ENCODE measurements around the gene ATPAF2.

Gene ATPAF2

GRCh38 chr17:18028114-18028951 lies 10.6 kb downstream of the ATPAF2 start:
- no peaks in the 10 kb centered on the region for H3K27me3 Mint-ChIP-seq
- H3K36me3 Mint-ChIP-seq (ENCODE audit: low read depth), result peaks cover 14% of the 10 kb centered on the region
- no peak overlapping the region for H3K27ac Mint-ChIP-seq
- peaks cover 30% of the 10 kb centered on the region for H3K4me1 Mint-ChIP-seq (ENCODE audit: low read depth)
- H3K4me3 Mint-ChIP-seq, result no peak overlapping the region
- no peaks in the 10 kb centered on the region for H3K9me3 Mint-ChIP-seq

GRCh38 chr17:18027280-18027679 lies 11.7 kb downstream of the ATPAF2 start:
- H3K4me3 Mint-ChIP-seq, result no peak overlapping the region
- no peaks in the 10 kb centered on the region for H3K27me3 Mint-ChIP-seq
- H3K27ac Mint-ChIP-seq, result no peak overlapping the region
- H3K4me1 Mint-ChIP-seq (ENCODE audit: low read depth), result peaks cover 20% of the 10 kb centered on the region
- peaks cover 14% of the 10 kb centered on the region for H3K36me3 Mint-ChIP-seq (ENCODE audit: low read depth)
- H3K9me3 Mint-ChIP-seq, result no peaks in the 10 kb centered on the region

- Mint-ChIP-seq H3K27me3 (no peaks in the 10 kb centered on the region), H3K4me3 (no peak overlapping the region), H3K27ac (peak overlapping the region; percentile 53), H3K4me1 (ENCODE audit: low read depth) (peaks cover 20% of the 10 kb centered on the region), H3K36me3 (ENCODE audit: low read depth) (peaks cover 14% of the 10 kb centered on the region), H3K9me3 (no peaks in the 10 kb centered on the region)
Measured at GRCh38 chr17:18025945-18026776, 12.8 kb downstream of the ATPAF2 start.

GRCh38 chr17:18025241-18025944 lies 13.6 kb downstream of the ATPAF2 start:
- H3K27me3 Mint-ChIP-seq, result no peaks in the 10 kb centered on the region
- H3K36me3 Mint-ChIP-seq (ENCODE audit: low read depth), result peaks cover 14% of the 10 kb centered on the region
- H3K4me3 Mint-ChIP-seq, result no peak overlapping the region
- peak overlapping the region; percentile 53 for H3K27ac Mint-ChIP-seq
- H3K9me3 Mint-ChIP-seq, result no peaks in the 10 kb centered on the region
- peaks cover 20% of the 10 kb centered on the region for H3K4me1 Mint-ChIP-seq (ENCODE audit: low read depth)

- H3K36me3 Mint-ChIP-seq (ENCODE audit: low read depth), result peaks cover 27% of the 10 kb centered on the region
- no peaks in the 10 kb centered on the region for H3K27me3 Mint-ChIP-seq
- H3K4me1 Mint-ChIP-seq (ENCODE audit: low read depth), result peaks cover 15% of the 10 kb centered on the region
- no peaks in the 10 kb centered on the region for H3K9me3 Mint-ChIP-seq
- H3K27ac Mint-ChIP-seq, result no peak overlapping the region
- H3K4me3 Mint-ChIP-seq, result no peak overlapping the region
Measured at GRCh38 chr17:18021372-18021771, 17.6 kb downstream of the ATPAF2 start.

- H3K9me3 Mint-ChIP-seq, result no peaks in the 10 kb centered on the region
- peaks cover 11% of the 10 kb centered on the region for H3K4me1 Mint-ChIP-seq (ENCODE audit: low read depth)
- no peak overlapping the region for H3K27ac Mint-ChIP-seq
- peaks cover 31% of the 10 kb centered on the region for H3K36me3 Mint-ChIP-seq (ENCODE audit: low read depth)
- H3K27me3 Mint-ChIP-seq, result no peaks in the 10 kb centered on the region
- H3K4me3 Mint-ChIP-seq, result no peak overlapping the region
Measured at GRCh38 chr17:18020971-18021370, 18.0 kb downstream of the ATPAF2 start.

- H3K36me3 Mint-ChIP-seq (ENCODE audit: low read depth), result peaks cover 29% of the 10 kb centered on the region
- H3K27me3 Mint-ChIP-seq, result no peaks in the 10 kb centered on the region
- H3K9me3 Mint-ChIP-seq, result no peaks in the 10 kb centered on the region
- H3K4me3 Mint-ChIP-seq, result no peak overlapping the region
- H3K27ac Mint-ChIP-seq, result no peak overlapping the region
- no peaks in the 10 kb centered on the region for H3K4me1 Mint-ChIP-seq (ENCODE audit: low read depth)
Measured at GRCh38 chr17:18019838-18020154, 19.2 kb downstream of the ATPAF2 start.

- peaks cover 21% of the 10 kb centered on the region for H3K36me3 Mint-ChIP-seq (ENCODE audit: low read depth)
- no peak overlapping the region for H3K27ac Mint-ChIP-seq
- no peaks in the 10 kb centered on the region for H3K4me1 Mint-ChIP-seq (ENCODE audit: low read depth)
- no peaks in the 10 kb centered on the region for H3K27me3 Mint-ChIP-seq
- no peak overlapping the region for H3K4me3 Mint-ChIP-seq
- H3K9me3 Mint-ChIP-seq, result no peaks in the 10 kb centered on the region
Measured at GRCh38 chr17:18018411-18018921, 20.5 kb downstream of the ATPAF2 start.

GRCh38 chr17:18017958-18018357 lies 21.0 kb downstream of the ATPAF2 start:
- H3K27me3 Mint-ChIP-seq, result no peaks in the 10 kb centered on the region
- no peak overlapping the region for H3K27ac Mint-ChIP-seq
- H3K9me3 Mint-ChIP-seq, result no peaks in the 10 kb centered on the region
- no peak overlapping the region for H3K4me3 Mint-ChIP-seq
- peaks cover 23% of the 10 kb centered on the region for H3K36me3 Mint-ChIP-seq (ENCODE audit: low read depth)
- no peaks in the 10 kb centered on the region for H3K4me1 Mint-ChIP-seq (ENCODE audit: low read depth)

GRCh38 chr17:18016426-18016825 lies 22.5 kb downstream of the ATPAF2 start:
- peaks cover 27% of the 10 kb centered on the region for H3K36me3 Mint-ChIP-seq (ENCODE audit: low read depth)
- no peaks in the 10 kb centered on the region for H3K9me3 Mint-ChIP-seq
- no peaks in the 10 kb centered on the region for H3K27me3 Mint-ChIP-seq
- H3K27ac Mint-ChIP-seq, result no peak overlapping the region
- H3K4me3 Mint-ChIP-seq, result no peak overlapping the region
- no peaks in the 10 kb centered on the region for H3K4me1 Mint-ChIP-seq (ENCODE audit: low read depth)

GRCh38 chr17:18015593-18015992 lies 23.4 kb downstream of the ATPAF2 start:
- H3K4me1 Mint-ChIP-seq (ENCODE audit: low read depth), result no peaks in the 10 kb centered on the region
- H3K9me3 Mint-ChIP-seq, result no peaks in the 10 kb centered on the region
- no peak overlapping the region for H3K4me3 Mint-ChIP-seq
- no peak overlapping the region for H3K27ac Mint-ChIP-seq
- H3K36me3 Mint-ChIP-seq (ENCODE audit: low read depth), result peaks cover 27% of the 10 kb centered on the region
- no peaks in the 10 kb centered on the region for H3K27me3 Mint-ChIP-seq

GRCh38 chr17:18014006-18014405 lies 25.0 kb downstream of the ATPAF2 start:
- Mint-ChIP-seq H3K9me3 (no peaks in the 10 kb centered on the region), H3K27ac (no peak overlapping the region), H3K4me1 (ENCODE audit: low read depth) (no peaks in the 10 kb centered on the region), H3K27me3 (no peaks in the 10 kb centered on the region), H3K36me3 (ENCODE audit: low read depth) (peaks cover 25% of the 10 kb centered on the region), H3K4me3 (no peak overlapping the region)

- H3K4me3 Mint-ChIP-seq, result no peak overlapping the region
Measured at GRCh38 chr17:18011286-18011685, 27.7 kb downstream of the ATPAF2 start.

GRCh38 chr17:18009609-18010420 lies 29.2 kb downstream of the ATPAF2 start:
- Mint-ChIP-seq H3K27me3 (no peaks in the 10 kb centered on the region), H3K4me1 (ENCODE audit: low read depth) (no peaks in the 10 kb centered on the region), H3K27ac (no peak overlapping the region), H3K4me3 (no peak overlapping the region), H3K36me3 (ENCODE audit: low read depth) (peaks cover 17% of the 10 kb centered on the region), H3K9me3 (no peaks in the 10 kb centered on the region)

More at GRCh38 chr17:18011286-18011685, 27.7 kb downstream of the ATPAF2 start:
- Mint-ChIP-seq H3K27ac (no peak overlapping the region), H3K9me3 (no peaks in the 10 kb centered on the region), H3K36me3 (ENCODE audit: low read depth) (peaks cover 22% of the 10 kb centered on the region), H3K27me3 (no peaks in the 10 kb centered on the region), H3K4me1 (ENCODE audit: low read depth) (no peaks in the 10 kb centered on the region)
